Stimulated activated CD4-positive, alpha-beta T cell treated with anti-CD3 and anti-CD28 coated beads, Interleukin-15, amount 100 ng/mL, for 24 hours (primary cell): ENCODE measurements around the gene ZBTB1.
"Not testable (repeated sequence)": the region's sequence is repeated elsewhere in the genome, so short reads cannot be mapped to it uniquely, and the experiment has no call there.

Source experiments
- DNase-seq: peaks from one replicate; pipeline ENCODE4 v3.0.0-alpha.2; 2020

ZBTB1 gene

GRCh38 chr14:64536488-64537245 lies 32.1 kb downstream of the ZBTB1 start:
- no peak for DNase-seq

- DNase-seq, result peak; percentile 97
These were observed 35.9 kb downstream of the ZBTB1 start, which contains the start of gene HSPA2 for GRCh38 chr14:64540208-64541202. Gene HSPA2, plus strand, starts transcription at chr14:64540741. Its CDS starts 109 bp downstream, at chr14:64540850.

- peak; percentile 11 for DNase-seq
These were observed 36.8 kb downstream of the ZBTB1 start for GRCh38 chr14:64541261-64541971.

- DNase-seq, result no peak
These were observed 37.6 kb downstream of the ZBTB1 start for GRCh38 chr14:64541972-64542835.

GRCh38 chr14:64542836-64543201 lies 38.2 kb downstream of the ZBTB1 start:
- DNase-seq, result no peak

GRCh38 chr14:64544607-64545312 lies 40.2 kb downstream of the ZBTB1 start:
- no peak for DNase-seq

- DNase-seq, result no peak
These were observed 44.4 kb downstream of the ZBTB1 start for GRCh38 chr14:64549016-64549415.

- DNase-seq, result peak; percentile 68
These were observed 45.4 kb downstream of the ZBTB1 start, which contains the start of gene PPP1R36 for GRCh38 chr14:64549791-64550620. Gene PPP1R36, plus strand, starts transcription at chr14:64549961. Its CDS starts 37 bp downstream, at chr14:64549998.

- no peak for DNase-seq
These were observed 46.2 kb downstream of the ZBTB1 start for GRCh38 chr14:64550621-64551333.

- DNase-seq, result no peak
These were observed 50.0 kb downstream of the ZBTB1 start for GRCh38 chr14:64554556-64554955.

- DNase-seq, result no peak
These were observed 52.0 kb downstream of the ZBTB1 start for GRCh38 chr14:64556526-64556925.

- not testable (repeated sequence) for DNase-seq
These were observed 53.6 kb downstream of the ZBTB1 start for GRCh38 chr14:64558216-64558615.

- DNase-seq, result no peak
These were observed 57.1 kb downstream of the ZBTB1 start for GRCh38 chr14:64561631-64562030.

- DNase-seq, result no peak
These were observed 57.9 kb downstream of the ZBTB1 start for GRCh38 chr14:64562436-64562835.

- no peak for DNase-seq
These were observed 59.1 kb downstream of the ZBTB1 start for GRCh38 chr14:64563696-64564095.

GRCh38 chr14:64566651-64567122 lies 62.1 kb downstream of the ZBTB1 start:
- no peak for DNase-seq

GRCh38 chr14:64569138-64569631 lies 64.6 kb downstream of the ZBTB1 start:
- no peak for DNase-seq

GRCh38 chr14:64569646-64570045 lies 65.1 kb downstream of the ZBTB1 start:
- DNase-seq, result not testable (repeated sequence)
